ENCODE data around the gene VSX1. TPM values are rescaled to one million over a fixed set of nuclear protein-coding genes. Genes with fewer than 3 reads are reported as not detected.

VSX1 gene
- total and polyA plus RNA-seq, 2 donors (not counting 1 experiment from before 2014, with no cell fraction given): not detected

- no peak for ATAC-seq (ENCODE audit: low read depth)
- Histone ChIP-seq H3K36me3 (replicated peaks in 1 of 2; ENCODE audit: control extremely low read depth in 1 of 2, control insufficient read depth in 1 of 2, extremely low read depth in 1 of 2, insufficient read depth in 2 of 2, low read length in 1 of 2) (peaks cover 0 to 48% of the 10 kb centered on the region in 2 experiments), H3K4me1 (ENCODE audit: control insufficient read depth in 2 of 2, insufficient read depth in 2 of 2, low read length in 2 of 2) (peaks cover 58 to 62% of the 10 kb centered on the region in 2 donors), H2AFZ (ENCODE audit: insufficient read depth, low read depth, low read length, poor library complexity, severe bottlenecking) (no peak overlapping the region), H4K20me1 (ENCODE audit: control insufficient read depth, insufficient read depth, low read length, poor library complexity, severe bottlenecking) (peaks cover 87% of the 10 kb centered on the region), H3K27me3 (replicated peaks in 1 of 4; ENCODE audit: control extremely low read depth in 1 of 4, control insufficient read depth in 3 of 4, insufficient read depth in 4 of 4, low read length in 3 of 4) (no peaks in the 10 kb centered on the region), H3K27ac (ENCODE audit: low read length in 2 of 2) (peak overlapping the region in 1 of 2 donors; percentile 44), H3K4me2 (replicated peaks; ENCODE audit: low read depth, low read length, poor library complexity, severe bottlenecking) (peak overlapping the region; percentile 26), H3K4me3 (ENCODE audit: control extremely low read depth in 1 of 5, extremely low read depth in 1 of 5, insufficient read depth in 1 of 5, low read depth in 2 of 5, low read length in 4 of 5) (no peak overlapping the region), H3K9ac (ENCODE audit: low read length) (no peak overlapping the region), H3K79me2 (ENCODE audit: control insufficient read depth, insufficient read depth, low read length) (peaks cover 89% of the 10 kb centered on the region), H3K9me3 (ENCODE audit: control extremely low read depth in 1 of 3, control insufficient read depth in 2 of 3, insufficient read depth in 1 of 3, low read length in 2 of 3) (no peaks in the 10 kb centered on the region)
- Mint-ChIP-seq H3K4me3 (peak overlapping the region; percentile 41), H3K27ac (peak overlapping the region; percentile 85), H3K4me1 (peaks cover 75% of the 10 kb centered on the region), H3K9me3 (ENCODE audit: insufficient read depth) (no peaks in the 10 kb centered on the region), H3K27me3 (no peaks in the 10 kb centered on the region)
- no peak for DNase-seq
- intact Hi-C loops (cut with micrococcal nuclease): no loop called here
- 96% methylated on average over 17 of the region's 17 CpGs for WGBS (ENCODE audit: insufficient coverage)
- POLR2A ChIA-PET: no interaction called here
- CTCF ChIA-PET: interaction anchor here (0.8 to 0.9 kb wide), 2 partner anchors 56 to 57 kb away, joined by 3 read pairs; no protein-coding TSS in a partner anchor
- TF ChIP-seq CTCF (IDR thresholded peaks at IDR 0.05) (no peak), EZH2 (IDR thresholded peaks at IDR 0.05; ENCODE audit: borderline replicate concordance, insufficient read depth, low read depth, low read length, poor library complexity, severe bottlenecking) (no peak)
Observed at GRCh38 chr20:25050501-25051350, 31.2 kb downstream of the VSX1 start.

- WGBS (ENCODE audit: insufficient coverage): 72% methylated on average over 5 of the region's 7 CpGs
Observed at GRCh38 chr20:25050082-25050481, 31.9 kb downstream of the VSX1 start.

More at GRCh38 chr20:25050082-25050481, 31.9 kb downstream of the VSX1 start:
- Mint-ChIP-seq H3K4me3 (peak overlapping the region; percentile 26), H3K9me3 (ENCODE audit: insufficient read depth) (no peaks in the 10 kb centered on the region), H3K27me3 (no peaks in the 10 kb centered on the region), H3K4me1 (peaks cover 75% of the 10 kb centered on the region), H3K27ac (peak overlapping the region; percentile 76)
- Histone ChIP-seq H3K9ac (ENCODE audit: low read length) (no peak overlapping the region), H3K4me2 (replicated peaks; ENCODE audit: low read depth, low read length, poor library complexity, severe bottlenecking) (peak overlapping the region; percentile 26), H3K27me3 (replicated peaks in 1 of 4; ENCODE audit: control extremely low read depth in 1 of 4, control insufficient read depth in 3 of 4, insufficient read depth in 4 of 4, low read length in 3 of 4) (no peaks in the 10 kb centered on the region), H3K36me3 (replicated peaks in 1 of 2; ENCODE audit: control extremely low read depth in 1 of 2, control insufficient read depth in 1 of 2, extremely low read depth in 1 of 2, insufficient read depth in 2 of 2, low read length in 1 of 2) (peaks cover 0 to 42% of the 10 kb centered on the region in 2 experiments), H3K4me1 (ENCODE audit: control insufficient read depth in 2 of 2, insufficient read depth in 2 of 2, low read length in 2 of 2) (peaks cover 57 to 62% of the 10 kb centered on the region in 2 donors), H2AFZ (ENCODE audit: insufficient read depth, low read depth, low read length, poor library complexity, severe bottlenecking) (no peak overlapping the region), H3K27ac (ENCODE audit: low read length in 2 of 2) (peak overlapping the region in 1 of 2 donors; percentile 44), H4K20me1 (ENCODE audit: control insufficient read depth, insufficient read depth, low read length, poor library complexity, severe bottlenecking) (peaks cover 80% of the 10 kb centered on the region), H3K9me3 (ENCODE audit: control extremely low read depth in 1 of 3, control insufficient read depth in 2 of 3, insufficient read depth in 1 of 3, low read length in 2 of 3) (no peaks in the 10 kb centered on the region), H3K79me2 (ENCODE audit: control insufficient read depth, insufficient read depth, low read length) (peaks cover 82% of the 10 kb centered on the region), H3K4me3 (ENCODE audit: control extremely low read depth in 1 of 5, extremely low read depth in 1 of 5, insufficient read depth in 1 of 5, low read depth in 2 of 5, low read length in 4 of 5) (no peak overlapping the region)
- POLR2A ChIA-PET: no interaction called here
- ATAC-seq (ENCODE audit: low read depth) (no peak), DNase-seq (no peak)
- TF ChIP-seq EZH2 (IDR thresholded peaks at IDR 0.05; ENCODE audit: borderline replicate concordance, insufficient read depth, low read depth, low read length, poor library complexity, severe bottlenecking) (no peak), CTCF (IDR thresholded peaks at IDR 0.05) (no peak)
- intact Hi-C loops (cut with micrococcal nuclease): no loop called here
- CTCF ChIA-PET: interaction anchor here (0.8 to 0.9 kb wide), 2 partner anchors 55 to 56 kb away, joined by 3 read pairs; no protein-coding TSS in a partner anchor

Data from B cell (primary cell).